Activated CD4-positive, alpha-beta memory T cell treated with anti-CD3 and anti-CD28 coated beads, Interleukin-2, amount 10 ng/mL, durations not matched to agents 7 days and 5 days (primary cell): Measurements from ENCODE around the gene MCRS1. TPM values are rescaled to one million over a fixed set of nuclear protein-coding genes. Genes with fewer than 3 reads are reported as not detected.

ENCODE experiments used
- CTCF ChIA-PET: fragments of 350-600 bp; sonication (Branson Sonifier 250); formaldehyde crosslinking; loops from one replicate; lab custom pipeline; 2021; ENCODE audit warnings: antibody characterized with exemption, inconsistent platforms; lab: Charles Lee
- POLR2A ChIA-PET: fragments of 350-600 bp; sonication (Branson Sonifier 250); formaldehyde crosslinking; loops from one replicate; lab custom pipeline; 2021; ENCODE audit warnings: antibody characterized with exemption; lab: Charles Lee
- DNase-seq: peaks from one replicate; pipeline ENCODE4 v3.0.0-alpha.2; 2020
- H3K27ac Mint-ChIP-seq: one replicate; pipeline ENCODE4 v1.8.0; 2021; ENCODE audit warnings: mild to moderate bottlenecking, mixed read lengths
- H3K27me3 Mint-ChIP-seq: one replicate; pipeline ENCODE4 v1.8.0; 2021; ENCODE audit warnings: mixed read lengths
- H3K36me3 Mint-ChIP-seq: one replicate; pipeline ENCODE4 v1.8.0; 2021; ENCODE audit warnings: low read depth, mixed read lengths
- H3K4me1 Mint-ChIP-seq: one replicate; pipeline ENCODE4 v1.8.0; 2021; ENCODE audit warnings: mixed read lengths
- H3K4me3 Mint-ChIP-seq: one replicate; pipeline ENCODE4 v1.8.0; 2021; ENCODE audit warnings: mild to moderate bottlenecking, mixed read lengths
- H3K9me3 Mint-ChIP-seq: one replicate; pipeline ENCODE4 v1.8.0; 2021; ENCODE audit warnings: mixed read lengths
- total RNA-seq, 2 experiments: library from RNA; stranded (reverse); gene quantifications; one replicate each; pipeline ENCODE4 v1.2.3, GENCODE V29; 2021

MCRS1 gene
- total RNA-seq, 2 experiments from 2014 or later = 70.5 to 73.1 TPM

DNA sequence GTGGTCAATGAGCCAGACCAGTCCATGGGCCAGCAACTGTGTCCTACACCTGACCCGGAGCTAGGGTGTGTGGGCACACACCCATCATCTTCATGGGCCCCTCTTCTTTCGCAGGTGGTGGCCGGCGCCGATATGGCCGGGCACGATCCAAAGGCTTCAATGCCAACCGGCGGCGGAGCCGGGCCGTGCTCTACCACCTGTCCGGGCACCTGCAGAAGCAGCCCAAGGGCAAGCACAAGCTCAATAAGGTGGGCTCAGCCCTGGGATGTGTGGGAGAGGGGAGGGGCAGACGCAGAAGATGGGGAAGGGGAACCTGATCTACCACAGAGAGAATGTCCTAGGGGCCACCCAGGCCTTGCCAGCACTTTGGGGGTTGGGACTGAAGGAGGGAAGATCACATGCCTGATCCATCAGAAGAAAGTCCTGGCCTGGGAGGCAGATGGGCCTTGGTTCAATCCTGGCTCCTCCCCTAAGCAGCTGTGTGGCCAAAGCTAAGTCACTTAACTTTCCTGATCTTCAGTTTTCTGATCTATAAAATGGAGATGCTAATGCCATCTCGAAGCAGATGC is 25.3 kb downstream of the MCRS1 start:
- DNase-seq = no peak
- POLR2A ChIA-PET = interaction anchor here (1.5 kb wide), 1 partner anchor 11 kb away, joined by 5 read pairs; no protein-coding TSS in a partner anchor
- CTCF ChIA-PET = no interaction called here
- H3K4me1 Mint-ChIP-seq = peaks cover 22% of the 10 kb centered on the region
- H3K9me3 Mint-ChIP-seq = no peaks in the 10 kb centered on the region
- H3K4me3 Mint-ChIP-seq = no peak overlapping the region
- peaks cover 46% of the 10 kb centered on the region for H3K27me3 Mint-ChIP-seq
- H3K27ac Mint-ChIP-seq = no peak overlapping the region
- H3K36me3 Mint-ChIP-seq = no peaks in the 10 kb centered on the region

DNA sequence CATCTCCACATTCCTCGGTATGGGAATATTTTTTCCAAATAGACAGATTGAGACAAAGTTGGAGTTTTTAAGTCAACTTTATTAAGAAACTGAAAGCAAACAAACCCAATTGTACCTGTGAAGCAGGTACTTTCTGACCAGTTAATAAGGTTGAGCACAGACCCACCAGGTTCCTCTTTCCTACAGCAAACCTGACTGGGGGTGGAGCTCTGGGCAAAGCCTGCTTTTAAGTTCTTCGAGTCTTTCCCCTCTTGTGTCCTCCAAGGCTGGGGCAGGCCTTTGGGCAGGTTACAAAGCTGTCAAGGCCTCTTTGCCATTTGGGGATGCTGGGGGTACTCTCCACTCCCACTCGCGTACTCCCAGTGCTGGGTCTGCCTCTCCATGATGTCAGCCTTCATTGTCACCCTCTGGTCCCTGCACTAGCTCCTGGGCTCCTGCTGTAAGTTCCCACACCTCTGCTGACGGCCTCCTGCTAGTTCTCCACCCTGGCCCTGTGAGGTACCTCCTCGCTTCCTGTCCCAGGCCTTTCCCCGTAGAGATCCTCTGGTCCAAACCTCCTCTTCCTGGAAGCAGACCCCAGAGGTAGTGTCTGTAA is 25.9 kb downstream of the MCRS1 start:
- no peak for DNase-seq
- no peaks in the 10 kb centered on the region for H3K36me3 Mint-ChIP-seq
- peaks cover 46% of the 10 kb centered on the region for H3K27me3 Mint-ChIP-seq
- ChIA-PET POLR2A (interaction anchor here (1.5 kb wide), 1 partner anchor 12 kb away, joined by 5 read pairs; no protein-coding TSS in a partner anchor), CTCF (no interaction called here)
- H3K27ac Mint-ChIP-seq = no peak overlapping the region
- no peak overlapping the region for H3K4me3 Mint-ChIP-seq
- H3K4me1 Mint-ChIP-seq = peaks cover 26% of the 10 kb centered on the region
- H3K9me3 Mint-ChIP-seq = no peaks in the 10 kb centered on the region

DNA sequence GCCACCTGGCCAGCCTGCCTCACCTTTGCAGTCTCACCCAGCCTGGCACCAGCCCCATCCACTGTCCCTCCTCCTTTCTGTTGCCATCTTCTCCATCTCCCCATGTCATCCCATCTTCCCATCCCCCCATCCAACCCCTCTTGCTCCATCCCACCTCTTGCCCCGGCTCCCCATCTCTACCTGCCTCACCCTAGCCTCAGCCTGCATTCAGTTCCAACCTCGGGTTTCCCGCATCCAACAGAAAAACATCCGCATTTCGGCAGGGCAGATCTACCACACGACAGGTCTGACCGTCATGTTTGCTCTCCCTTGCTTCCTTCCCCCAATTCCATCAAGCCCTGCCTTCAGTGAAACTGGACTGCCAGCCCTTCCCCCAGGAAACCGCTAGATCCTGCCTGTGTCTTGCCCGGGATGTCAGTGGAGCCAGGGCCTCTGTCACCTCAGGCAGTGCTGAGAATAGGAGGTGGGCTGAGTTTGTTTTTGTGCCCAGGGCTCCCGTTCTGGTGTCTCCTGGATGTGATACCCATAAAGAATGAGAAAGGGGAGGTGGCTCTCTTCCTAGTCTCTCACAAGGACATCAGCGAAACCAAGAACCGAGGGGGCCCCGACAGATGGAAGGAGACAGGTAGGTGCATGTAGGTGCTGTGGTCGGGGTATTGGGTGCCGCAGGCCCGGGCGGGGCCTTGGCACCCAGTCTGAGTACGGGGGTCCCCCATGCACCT is 26.6 kb downstream of the MCRS1 start:
- Mint-ChIP-seq H3K4me1 (peaks cover 26% of the 10 kb centered on the region), H3K4me3 (no peak overlapping the region), H3K27ac (no peak overlapping the region), H3K36me3 (no peaks in the 10 kb centered on the region), H3K9me3 (no peaks in the 10 kb centered on the region), H3K27me3 (peaks cover 52% of the 10 kb centered on the region)
- CTCF ChIA-PET = no interaction called here
- POLR2A ChIA-PET = no interaction called here
- no peak for DNase-seq

DNA sequence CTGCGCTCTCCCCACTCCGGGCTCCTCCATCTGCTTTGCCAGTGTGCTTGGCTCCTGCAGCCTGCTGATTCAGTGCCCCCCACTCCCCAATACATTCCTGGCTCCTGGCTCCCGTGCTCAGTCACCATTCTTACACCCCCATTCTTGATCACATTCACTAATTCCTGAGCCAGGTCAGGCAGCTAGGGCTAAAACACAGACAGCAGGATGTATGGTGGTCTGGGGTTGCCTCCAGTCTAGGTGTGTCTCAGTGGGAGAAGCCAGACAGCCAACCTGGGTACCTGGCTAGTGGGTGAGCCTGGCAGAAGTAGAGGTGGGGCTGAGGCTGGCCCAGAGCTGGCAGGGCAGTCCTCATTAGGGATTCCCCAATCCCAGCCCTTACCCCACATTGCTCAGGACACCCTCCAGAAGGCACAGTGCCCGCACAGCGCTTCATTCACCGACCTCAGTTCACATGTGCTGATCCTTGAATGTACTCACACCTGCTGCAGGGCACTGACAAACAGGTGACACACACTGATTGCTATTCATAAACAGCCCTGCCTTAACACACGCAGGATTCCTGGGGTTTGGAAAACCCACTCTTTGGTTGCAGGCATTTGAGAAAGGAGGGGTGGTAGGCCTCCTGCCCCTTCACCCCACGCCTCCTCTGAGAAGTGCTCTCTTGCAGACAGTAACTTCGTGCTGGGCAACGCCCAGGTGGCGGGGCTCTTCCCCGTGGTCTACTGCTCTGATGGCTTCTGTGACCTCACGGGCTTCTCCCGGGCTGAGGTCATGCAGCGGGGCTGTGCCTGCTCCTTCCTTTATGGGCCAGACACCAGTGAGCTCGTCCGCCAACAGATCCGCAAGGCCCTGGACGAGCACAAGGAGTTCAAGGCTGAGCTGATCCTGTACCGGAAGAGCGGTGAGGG is 27.5 kb downstream of the MCRS1 start:
- peaks cover 26% of the 10 kb centered on the region for H3K4me1 Mint-ChIP-seq
- no peak overlapping the region for H3K27ac Mint-ChIP-seq
- ChIA-PET CTCF (no interaction called here), POLR2A (interaction anchor here (1.1 to 3.6 kb wide), 3 partner anchors 15 to 174 kb away, joined by 3 to 12 read pairs (median 5); partner anchors contain the start of gene SPATS2)
- H3K36me3 Mint-ChIP-seq = no peaks in the 10 kb centered on the region
- H3K9me3 Mint-ChIP-seq = no peaks in the 10 kb centered on the region
- DNase-seq = no peak
- H3K4me3 Mint-ChIP-seq = peak overlapping the region; percentile 45
- H3K27me3 Mint-ChIP-seq = peaks cover 53% of the 10 kb centered on the region

DNA sequence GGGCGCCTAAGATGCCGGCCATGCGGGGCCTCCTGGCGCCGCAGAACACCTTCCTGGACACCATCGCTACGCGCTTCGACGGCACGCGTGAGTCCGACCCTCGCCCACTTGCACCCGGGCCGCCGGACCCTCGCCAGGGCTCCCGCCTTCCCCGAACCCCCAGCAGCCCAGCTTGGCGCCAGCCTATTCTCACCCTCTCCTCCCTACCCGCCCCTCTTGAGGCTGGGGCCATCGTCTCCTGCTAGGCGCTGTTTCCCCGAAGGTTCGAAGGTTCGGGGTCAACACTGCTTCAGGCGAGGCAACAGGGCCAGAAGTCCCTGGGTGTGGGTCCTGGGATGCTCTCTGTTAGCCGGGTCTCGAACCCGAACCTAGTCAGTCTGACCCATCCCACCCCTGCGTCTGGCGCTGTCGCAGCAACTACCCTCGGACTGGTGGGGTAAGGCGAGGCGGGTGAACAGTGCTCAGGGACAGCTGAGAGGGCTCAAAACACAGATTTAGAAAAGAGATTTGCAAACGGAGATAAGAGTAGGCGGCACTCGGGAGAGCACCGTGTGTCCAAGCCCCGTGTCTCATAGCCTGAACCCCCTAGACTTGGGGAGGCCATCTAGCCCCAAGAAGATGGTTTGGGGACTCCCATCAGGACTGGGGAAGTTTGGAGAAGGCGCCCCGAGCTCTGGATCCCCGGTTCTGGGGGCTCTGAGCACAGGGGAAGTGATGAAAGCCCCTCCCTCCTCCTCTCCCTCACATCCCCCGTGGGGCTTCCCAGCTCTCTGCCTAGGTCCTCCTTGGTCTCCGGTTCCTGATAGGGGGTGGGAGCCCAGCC is 28.3 kb downstream of the MCRS1 start:
- Mint-ChIP-seq H3K4me1 (peaks cover 26% of the 10 kb centered on the region), H3K27ac (no peak overlapping the region), H3K27me3 (peaks cover 51% of the 10 kb centered on the region), H3K36me3 (no peaks in the 10 kb centered on the region), H3K9me3 (no peaks in the 10 kb centered on the region), H3K4me3 (peak overlapping the region; percentile 50)
- DNase-seq = no peak
- POLR2A ChIA-PET = interaction anchor here (1.1 to 3.6 kb wide), 4 partner anchors 14 to 173 kb away, joined by 3 to 12 read pairs (median 8); partner anchors contain the start of gene SPATS2
- CTCF ChIA-PET = interaction anchor here (1.6 to 2.7 kb wide), 2 partner anchors 14 to 41 kb away, joined by 4 to 7 read pairs; no protein-coding TSS in a partner anchor

DNA sequence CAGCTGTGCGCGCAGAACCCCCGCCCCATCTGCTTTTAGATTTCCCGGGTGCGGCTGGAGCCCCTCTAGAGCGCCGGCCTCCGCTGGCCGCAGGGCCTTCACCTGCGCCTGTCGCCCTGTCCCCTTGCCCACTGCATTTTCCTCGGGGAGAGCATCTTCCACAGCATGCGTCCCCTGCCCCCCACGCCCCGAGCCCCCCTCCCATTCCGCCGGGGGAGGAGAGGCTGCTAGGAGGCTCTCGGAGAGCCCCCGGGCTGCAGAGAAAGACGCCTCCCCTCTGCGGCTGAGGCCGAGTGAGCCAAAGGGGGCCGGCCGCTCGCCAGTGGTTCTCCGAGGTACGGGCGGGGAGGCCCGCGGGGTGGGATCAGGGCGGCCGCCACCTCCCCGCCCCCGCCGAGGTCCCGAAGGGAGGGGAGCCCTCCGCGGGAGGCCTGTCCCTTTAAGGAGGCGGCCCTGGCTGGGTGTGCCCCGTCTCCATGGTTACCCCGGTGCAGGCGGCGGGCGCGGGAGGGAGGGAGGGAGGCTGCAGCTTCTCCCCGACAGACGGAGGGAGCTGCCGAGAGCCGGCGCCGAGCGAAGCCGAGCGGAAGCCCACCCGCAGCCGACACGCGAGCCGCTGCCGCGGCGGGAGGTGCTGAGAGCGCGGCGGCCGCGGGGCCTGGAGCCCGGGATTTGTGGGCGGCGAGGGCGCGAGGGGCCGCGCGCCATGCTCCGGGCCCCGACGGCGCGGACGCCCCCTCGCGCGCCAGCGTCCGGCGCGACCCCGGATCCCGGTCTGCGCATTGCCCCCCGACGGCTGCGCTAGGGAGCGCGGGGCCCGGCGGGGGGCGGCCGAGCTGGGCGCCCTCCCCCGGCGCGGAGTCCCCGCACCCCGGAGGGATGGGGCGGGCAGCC is 29.2 kb downstream of the MCRS1 start, which contains the start of gene KCNH3:
Gene KCNH3, plus strand, starts transcription at position 521 of the 894 bp plus-strand sequence. CDS start 387 bp downstream, outside the sequence.
- CTCF ChIA-PET = interaction anchor here (0.6 to 2.7 kb wide), 7 partner anchors 15 to 443 kb away, joined by 3 to 9 read pairs (median 4); partner anchors contain the start of gene SPATS2
- POLR2A ChIA-PET = interaction anchor here (1.1 to 3.6 kb wide), 4 partner anchors 15 to 408 kb away, joined by 3 to 12 read pairs (median 7); partner anchors contain the start of gene SPATS2
- no peaks in the 10 kb centered on the region for H3K36me3 Mint-ChIP-seq
- DNase-seq = peak; percentile 93
- no peaks in the 10 kb centered on the region for H3K9me3 Mint-ChIP-seq
- peaks cover 26% of the 10 kb centered on the region for H3K4me1 Mint-ChIP-seq
- peaks cover 49% of the 10 kb centered on the region for H3K27me3 Mint-ChIP-seq
- H3K4me3 Mint-ChIP-seq = peak within 1 kb of the TSS; percentile 60
- H3K27ac Mint-ChIP-seq = no peak within 1 kb of the TSS

DNA sequence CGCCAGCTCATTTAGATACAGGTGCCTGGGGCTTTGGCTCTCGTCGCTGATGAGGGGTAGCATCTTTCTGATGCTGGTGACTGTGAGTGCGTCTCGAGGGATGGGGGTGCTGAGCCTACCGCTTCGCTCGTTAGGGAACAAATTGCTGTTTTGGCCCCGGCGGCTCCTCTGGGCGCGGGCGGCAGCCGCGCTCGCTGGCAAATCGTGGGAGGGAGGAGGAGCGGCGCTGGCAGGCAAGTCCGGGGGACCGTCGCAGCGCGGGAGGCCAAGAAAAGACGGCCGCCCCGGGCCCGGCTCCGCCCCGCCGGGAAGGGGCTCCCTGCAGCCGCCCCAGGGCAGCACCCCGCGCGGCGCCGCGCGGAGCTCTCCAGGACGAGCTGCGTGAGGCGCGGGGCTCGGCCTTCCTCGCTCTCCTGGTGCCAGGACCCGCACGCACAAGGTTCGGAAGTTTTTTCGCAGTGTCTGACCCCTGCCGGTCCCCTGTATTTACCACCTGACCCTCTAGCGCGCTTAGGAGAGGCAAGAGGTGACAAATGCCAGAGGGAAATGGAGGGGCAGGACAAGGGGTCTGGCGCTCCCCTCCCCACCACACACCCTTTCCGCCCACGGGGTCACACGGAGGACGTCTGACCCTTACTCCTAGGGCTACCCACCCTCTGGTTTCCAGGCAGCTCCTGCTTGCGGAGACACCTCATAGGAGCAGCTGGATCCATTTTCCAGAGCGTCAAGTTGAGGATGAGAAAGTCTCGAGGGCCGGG is 30.0 kb downstream of the MCRS1 start:
- H3K4me3 Mint-ChIP-seq = peak overlapping the region; percentile 60
- POLR2A ChIA-PET = interaction anchor here (0.6 to 3.6 kb wide), 4 partner anchors 15 to 407 kb away, joined by 3 to 12 read pairs (median 7); partner anchors contain the start of gene SPATS2

DNA sequence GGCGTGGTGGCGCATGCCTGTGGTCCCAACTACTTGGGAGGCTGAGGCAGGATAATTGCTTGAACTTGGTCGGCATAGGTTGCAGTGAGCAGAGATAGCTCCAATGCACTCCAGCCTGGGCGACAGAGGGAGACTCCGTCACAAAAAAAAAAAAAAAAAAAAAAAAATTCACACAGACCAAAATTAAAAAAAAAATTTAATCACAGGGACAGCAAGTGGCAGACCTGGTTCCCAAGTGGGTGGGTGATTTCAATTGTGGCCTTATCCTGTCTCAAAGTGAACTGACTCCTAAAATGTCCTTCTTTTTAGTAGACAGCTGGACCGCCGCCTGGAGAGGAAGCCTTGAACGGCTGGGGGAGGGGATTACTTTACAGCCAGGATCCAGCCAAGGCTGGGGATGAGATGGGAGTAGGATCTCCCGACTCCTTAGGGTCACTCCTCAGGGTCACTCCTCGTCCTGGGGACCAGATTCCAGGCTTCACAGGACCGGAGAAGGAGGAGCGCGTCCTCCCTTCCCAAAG is 30.7 kb downstream of the MCRS1 start:
- DNase-seq = no peak
- POLR2A ChIA-PET = interaction anchor here (0.6 to 3.6 kb wide), 3 partner anchors 15 to 171 kb away, joined by 3 to 12 read pairs (median 5); partner anchors contain the start of gene SPATS2
- no peak overlapping the region for H3K27ac Mint-ChIP-seq
- CTCF ChIA-PET = interaction anchor here (0.7 to 2.7 kb wide), 5 partner anchors 23 to 179 kb away, joined by 3 to 9 read pairs (median 3); no protein-coding TSS in a partner anchor
- no peaks in the 10 kb centered on the region for H3K9me3 Mint-ChIP-seq
- peaks cover 21% of the 10 kb centered on the region for H3K4me1 Mint-ChIP-seq
- H3K36me3 Mint-ChIP-seq = no peaks in the 10 kb centered on the region
- H3K27me3 Mint-ChIP-seq = peaks cover 47% of the 10 kb centered on the region
- no peak overlapping the region for H3K4me3 Mint-ChIP-seq

More for the DNA sequence above, 30.0 kb downstream of the MCRS1 start:
- Mint-ChIP-seq H3K4me1 (peaks cover 21% of the 10 kb centered on the region), H3K9me3 (no peaks in the 10 kb centered on the region), H3K36me3 (no peaks in the 10 kb centered on the region), H3K27me3 (peaks cover 47% of the 10 kb centered on the region), H3K27ac (no peak overlapping the region)
- CTCF ChIA-PET = interaction anchor here (1.0 to 2.7 kb wide), 7 partner anchors 16 to 179 kb away, joined by 3 to 9 read pairs (median 4); partner anchors contain the start of gene SPATS2
- no peak for DNase-seq

DNA sequence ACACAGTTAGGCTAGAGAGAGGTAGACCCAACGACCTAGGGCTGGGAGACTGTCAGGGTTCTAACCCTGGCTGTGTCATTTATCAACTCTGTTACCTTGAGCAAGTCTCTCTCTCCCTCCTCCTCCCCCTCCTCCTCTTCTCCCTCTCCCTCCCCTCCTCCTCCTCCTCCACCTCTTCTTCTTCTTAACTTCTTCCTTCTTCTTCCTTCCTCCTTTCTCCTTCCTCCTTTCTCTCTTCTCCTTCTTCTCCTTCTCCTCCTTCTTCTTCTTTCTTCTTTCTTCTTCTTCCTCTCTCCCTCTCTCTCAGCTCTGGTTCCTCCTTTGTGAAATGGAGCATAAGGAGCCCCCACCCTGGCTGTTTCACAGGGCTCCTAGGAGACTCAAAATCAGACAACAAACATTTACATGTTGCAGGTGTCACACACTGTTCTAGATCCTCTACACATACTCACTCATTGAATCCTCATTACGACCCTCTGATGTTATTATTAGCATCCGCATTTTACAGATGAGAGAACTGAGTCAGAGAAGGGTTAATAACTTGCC is 31.3 kb downstream of the MCRS1 start:
- H3K27ac Mint-ChIP-seq = no peak overlapping the region
- H3K9me3 Mint-ChIP-seq = no peaks in the 10 kb centered on the region
- POLR2A ChIA-PET = interaction anchor here (0.6 to 1.0 kb wide), 2 partner anchors 20 to 170 kb away, joined by 3 to 5 read pairs; partner anchors contain the start of gene SPATS2
- no peaks in the 10 kb centered on the region for H3K36me3 Mint-ChIP-seq
- H3K27me3 Mint-ChIP-seq = peaks cover 47% of the 10 kb centered on the region
- H3K4me3 Mint-ChIP-seq = no peak overlapping the region
- CTCF ChIA-PET = interaction anchor here (0.6 to 1.3 kb wide), 3 partner anchors 24 to 270 kb away, joined by 3 read pairs; no protein-coding TSS in a partner anchor
- H3K4me1 Mint-ChIP-seq = peaks cover 21% of the 10 kb centered on the region
- no peak for DNase-seq
